Measurements from ENCODE around the gene FKBP14.

DNA sequence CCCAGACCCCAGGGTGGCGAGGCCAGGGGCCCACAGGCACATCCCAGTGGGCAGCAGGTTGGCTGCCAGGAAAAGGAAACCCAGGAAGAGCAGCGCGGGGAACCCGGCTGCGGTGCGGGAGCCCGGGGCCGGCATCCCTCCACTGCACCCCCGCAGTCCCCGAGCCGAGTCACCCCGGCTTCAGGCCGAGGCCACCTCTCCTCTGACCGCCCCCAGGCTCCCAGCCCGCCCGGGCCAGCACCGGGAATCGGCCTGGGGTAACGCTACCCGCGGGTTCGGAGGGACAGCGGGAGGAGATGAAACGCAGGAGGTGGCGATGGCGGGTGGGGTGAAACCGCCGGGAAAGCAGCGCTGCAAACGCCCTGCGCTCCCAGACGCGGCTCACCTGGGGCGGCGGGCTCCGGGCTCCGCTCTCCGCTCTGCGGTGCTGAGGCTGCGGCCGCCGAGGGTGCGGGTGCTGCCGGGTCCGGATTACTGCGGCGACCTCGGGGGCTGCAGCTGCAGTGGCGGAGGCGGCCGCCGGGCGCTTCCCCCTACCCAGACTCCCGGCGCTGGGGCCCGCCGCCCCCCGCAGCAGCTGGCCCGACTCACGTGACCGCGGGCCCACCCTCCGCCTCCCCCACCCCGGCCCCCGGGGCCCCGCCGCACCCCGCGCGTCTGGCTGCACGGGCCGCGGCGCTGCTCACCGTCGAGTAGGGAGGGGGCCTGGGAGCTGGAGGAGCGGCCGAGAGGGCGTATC lies 37.1 kb downstream of the FKBP14 start, which contains the start of gene SCRN1:
- TF ChIP-seq, protein P1, sequence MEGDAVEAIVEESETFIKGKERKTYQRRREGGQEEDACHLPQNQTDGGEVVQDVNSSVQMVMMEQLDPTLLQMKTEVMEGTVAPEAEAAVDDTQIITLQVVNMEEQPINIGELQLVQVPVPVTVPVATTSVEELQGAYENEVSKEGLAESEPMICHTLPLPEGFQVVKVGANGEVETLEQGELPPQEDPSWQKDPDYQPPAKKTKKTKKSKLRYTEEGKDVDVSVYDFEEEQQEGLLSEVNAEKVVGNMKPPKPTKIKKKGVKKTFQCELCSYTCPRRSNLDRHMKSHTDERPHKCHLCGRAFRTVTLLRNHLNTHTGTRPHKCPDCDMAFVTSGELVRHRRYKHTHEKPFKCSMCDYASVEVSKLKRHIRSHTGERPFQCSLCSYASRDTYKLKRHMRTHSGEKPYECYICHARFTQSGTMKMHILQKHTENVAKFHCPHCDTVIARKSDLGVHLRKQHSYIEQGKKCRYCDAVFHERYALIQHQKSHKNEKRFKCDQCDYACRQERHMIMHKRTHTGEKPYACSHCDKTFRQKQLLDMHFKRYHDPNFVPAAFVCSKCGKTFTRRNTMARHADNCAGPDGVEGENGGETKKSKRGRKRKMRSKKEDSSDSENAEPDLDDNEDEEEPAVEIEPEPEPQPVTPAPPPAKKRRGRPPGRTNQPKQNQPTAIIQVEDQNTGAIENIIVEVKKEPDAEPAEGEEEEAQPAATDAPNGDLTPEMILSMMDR (IDR thresholded peaks at IDR 0.05; ENCODE audit: insufficient read depth, low read depth, low read length), result no peak
- TF ChIP-seq EZH2 (IDR thresholded peaks at IDR 0.05; ENCODE audit: insufficient read depth, low read length), result no peak

Measured in astrocyte (in vitro differentiated cells and primary cell).